Endothelial cell of umbilical vein (primary cell): ENCODE measurements around the gene MANBA. TPM values are rescaled to one million over a fixed set of nuclear protein-coding genes. Genes with fewer than 3 reads are reported as not detected.

Source experiments
- BruUV-seq: library from RNA; stranded (reverse); fragments of 400-500 nt; replicated peaks from 2 replicates; lab custom pipeline; 2021; lab: Mats Ljungman, UMichigan
- CTCF ChIA-PET: fragments of 300-600, 350-600 bp; sonication (Branson Sonifier 250); formaldehyde crosslinking; loops from one replicate; lab custom pipeline; 2021; ENCODE audit warnings: antibody characterized with exemption, inconsistent platforms; lab: Charles Lee
- POLR2A ChIA-PET: fragments of 300-600, 350-600 bp; sonication (Branson Sonifier 250); formaldehyde crosslinking; loops from one replicate; lab custom pipeline; 2021; ENCODE audit warnings: antibody characterized with exemption, inconsistent platforms; lab: Charles Lee
- DNase-seq: peaks from one replicate; pipeline ENCODE4 v3.0.0-alpha.2; 2011; ENCODE audit warnings: low read depth, low spot score
- FAIRE-seq: peaks from 2 replicates; lab custom pipeline; 2011; peaks lifted over from hg19 to GRCh38; lab: Jason Lieb, UNC
- H2AFZ ChIP-seq: 2 replicates; pipeline ENCODE4 v1.6.0; 2012; ENCODE audit warnings: low read depth, low read length, control low read depth, inconsistent platforms
- H3K27ac ChIP-seq: 2 replicates; pipeline ENCODE4 v1.5.1; 2011; ENCODE audit warnings: low read depth, mild to moderate bottlenecking, control low read depth, low read length, moderate library complexity; ENCODE audit not compliant: insufficient read depth
- H3K27me3 ChIP-seq, 2 experiments: 2 replicates each; pipeline versions ENCODE4 v1.6.0 to v1.6.1; 2011; ENCODE audit warnings: low read length in 2 of 2, mixed read lengths in 1 of 2; ENCODE audit not compliant: control insufficient read depth in 2 of 2, insufficient read depth in 2 of 2
- H3K36me3 ChIP-seq, 2 experiments: 2 replicates in 1 of 2; 3 replicates in 1 of 2; pipeline ENCODE4 v1.5.1; 2011; ENCODE audit warnings: low read length in 2 of 2, mild to moderate bottlenecking in 1 of 2, moderate library complexity in 1 of 2; ENCODE audit not compliant: control insufficient read depth in 2 of 2, insufficient read depth in 2 of 2; ENCODE audit errors: extremely low read depth in 1 of 2
- H3K4me1 ChIP-seq: 3 replicates; pipeline ENCODE4 v1.5.1; 2011; ENCODE audit warnings: mild to moderate bottlenecking, low read length; ENCODE audit not compliant: control insufficient read depth, insufficient read depth; ENCODE audit errors: extremely low read depth
- H3K4me2 ChIP-seq: 2 replicates; pipeline ENCODE4 v1.6.1; 2011; ENCODE audit warnings: low read length, control low read depth, mixed read lengths; ENCODE audit not compliant: insufficient read depth
- H3K4me3 ChIP-seq, 3 experiments: fragments of 200-600 bp in 1 of 3; sonication (generic), shearing (Covaris generic) in 1 of 3; replicated peaks in 1 of 3; 2 replicates each; pipeline ENCODE4 v1.5.1; 2011 to 2016; ENCODE audit warnings: control low read depth in 3 of 3, low read length in 3 of 3, mild to moderate bottlenecking in 2 of 3, inconsistent platforms in 1 of 3, low read depth in 1 of 3, moderate library complexity in 1 of 3; ENCODE audit not compliant: insufficient read depth in 1 of 3
- H3K79me2 ChIP-seq: 2 replicates; pipeline ENCODE4 v1.6.0; 2012; ENCODE audit warnings: low read length, inconsistent platforms; ENCODE audit not compliant: control insufficient read depth, insufficient read depth
- H3K9ac ChIP-seq: replicated peaks from 2 replicates; pipeline ENCODE3; 2011; ENCODE audit warnings: low read length, control low read depth; ENCODE audit not compliant: insufficient read depth; ENCODE audit errors: extremely low read depth
- H3K9me1 ChIP-seq: replicated peaks from 3 replicates; pipeline ENCODE4 v1.6.0; 2011; ENCODE audit warnings: mild to moderate bottlenecking, low read length; ENCODE audit not compliant: control insufficient read depth, insufficient read depth; ENCODE audit errors: extremely low read depth
- H3K9me3 ChIP-seq: replicated peaks from 2 replicates; pipeline ENCODE4 v1.5.1; 2012; ENCODE audit warnings: low read length, inconsistent platforms; ENCODE audit not compliant: control insufficient read depth, insufficient read depth
- H4K20me1 ChIP-seq: replicated peaks from 2 replicates; pipeline ENCODE3; 2011; ENCODE audit warnings: mild to moderate bottlenecking, low read length; ENCODE audit not compliant: control insufficient read depth, insufficient read depth; ENCODE audit errors: extremely low read depth
- CTCF ChIP-seq, 2 donors: IDR thresholded peaks; 1 replicate in 1 of 2; 2 replicates in 1 of 2; pipeline ENCODE4 v1.5.1; 2011; ENCODE audit warnings: low read length in 2 of 2, mild to moderate bottlenecking in 2 of 2, moderate library complexity in 2 of 2, control low read depth in 1 of 2, inconsistent platforms in 1 of 2, low read depth in 1 of 2; ENCODE audit not compliant: insufficient read depth in 1 of 2; ENCODE audit errors: extremely low read depth in 1 of 2
- EZH2 ChIP-seq: IDR thresholded peaks from 2 replicates; pipeline ENCODE4 v1.6.1; 2012; ENCODE audit warnings: borderline replicate concordance, low read depth, mild to moderate bottlenecking, moderate library complexity, low read length, inconsistent platforms; ENCODE audit not compliant: severe bottlenecking
- FOS ChIP-seq: IDR thresholded peaks from 2 replicates; pipeline ENCODE4 v1.6.1; 2011; ENCODE audit warnings: mild to moderate bottlenecking, low read length, moderate library complexity, borderline replicate concordance; ENCODE audit not compliant: insufficient read depth
- GATA2 ChIP-seq: IDR thresholded peaks from 2 replicates; pipeline ENCODE4 v1.7.0; 2011; ENCODE audit warnings: low read depth, mild to moderate bottlenecking, moderate library complexity, mixed read lengths, low read length; ENCODE audit not compliant: insufficient read length, insufficient read depth
- JUN ChIP-seq: IDR thresholded peaks from 2 replicates; pipeline ENCODE4 v1.6.1; 2011; ENCODE audit warnings: borderline replicate concordance, low read depth; ENCODE audit not compliant: insufficient read length, insufficient read depth
- MAX ChIP-seq: IDR thresholded peaks from 2 replicates; pipeline ENCODE4 v1.6.1; 2011; ENCODE audit not compliant: insufficient read depth, insufficient read length
- MYC ChIP-seq: IDR thresholded peaks from one replicate; pipeline ENCODE4 v1.6.1; 2011; ENCODE audit warnings: mild to moderate bottlenecking, low read depth, low read length
- POLR2A ChIP-seq: IDR thresholded peaks from 2 replicates; pipeline ENCODE4 v1.6.1; 2012; ENCODE audit warnings: low read depth, mild to moderate bottlenecking, control low read depth, low read length
- POLR2AphosphoS5 ChIP-seq: IDR thresholded peaks from 2 replicates; pipeline ENCODE4 v1.6.1; 2012; ENCODE audit warnings: low read depth, mild to moderate bottlenecking, control low read depth, low read length, moderate library complexity; ENCODE audit not compliant: insufficient read depth
- dilution Hi-C: fragments of 300-500 bp; cut with MboI; formaldehyde crosslinking; loops from one replicate; pipeline ENCODE4 v1.15.0; 2019; ENCODE audit warnings: low sequenced_read_pairs; ENCODE audit not compliant: extremely low pct_ligation_motif_present
- intact Hi-C: fragments of 100-400 bp; cut with micrococcal nuclease; formaldehyde crosslinking; loops from one replicate; pipeline ENCODE4 v1.10.0; 2022
- polyA plus RNA-seq, 4 experiments: library from polyadenylated mRNA; depleted of rRNA in 3 of 4; stranded (reverse) in 3 of 4; unstranded in 1 of 4; fragments of >200 nt; gene quantifications; 2 replicates each; pipeline versions ENCODE4 v1.2.1 to v1.2.3, GENCODE V29; 2011 to 2012; ENCODE audit warnings: missing spikeins in 1 of 4
- total RNA-seq: library from RNA; stranded (reverse); gene quantifications from 2 replicates; pipeline ENCODE4 v1.2.3, GENCODE V29; 2021

MANBA gene
- total and polyA plus RNA-seq, 2 donors (not counting 3 experiments of a cell fraction or from before 2014, with no cell fraction given) = 5.6 to 7.7 TPM

GRCh38 chr4:102600689-102601088 is 160.1 kb downstream of the MANBA start:
- intact Hi-C loops (no loop called here), dilution Hi-C loops (no loop called here)
- no peaks in the 10 kb centered on the region for H4K20me1 ChIP-seq
- POLR2A ChIA-PET = no interaction called here
- no peaks in the 10 kb centered on the region for H3K27me3 ChIP-seq
- DNase-seq = no peak
- H3K9ac ChIP-seq = no peak overlapping the region
- CTCF ChIA-PET = interaction anchor here (1.5 kb wide), 1 partner anchor 152 kb away, joined by 4 read pairs; no protein-coding TSS in a partner anchor
- no peak overlapping the region for H3K27ac ChIP-seq
- no peaks in the 10 kb centered on the region for H3K79me2 ChIP-seq
- no peak for TF ChIP-seq FOS
- no peak for TF ChIP-seq POLR2AphosphoS5
- no peak for TF ChIP-seq JUN
- TF ChIP-seq MAX = no peak
- TF ChIP-seq EZH2 = no peak
- no peak for TF ChIP-seq POLR2A
- no peak for TF ChIP-seq CTCF (IDR thresholded peaks at IDR 0.05; ENCODE audit: extremely low read depth in 1 of 2, insufficient read depth in 1 of 2, low read depth in 1 of 2, low read length in 2 of 2)
- no peak for TF ChIP-seq GATA2
- no peak for TF ChIP-seq MYC
- H3K36me3 ChIP-seq = peaks cover 16 to 30% of the 10 kb centered on the region in 2 experiments
- no peaks in the 10 kb centered on the region for H3K4me1 ChIP-seq
- H3K4me3 ChIP-seq = no peak overlapping the region
- no peaks in the 10 kb centered on the region for H3K9me3 ChIP-seq
- BruUV-seq = no TSS peak
- FAIRE-seq = no peak
- H3K9me1 ChIP-seq = no peaks in the 10 kb centered on the region
- no peak overlapping the region for H2AFZ ChIP-seq
- no peak overlapping the region for H3K4me2 ChIP-seq
